Aortic smooth muscle cell (primary cell): Measurements from ENCODE around the gene RORC. TPM values are rescaled to one million over a fixed set of nuclear protein-coding genes. Genes with fewer than 3 reads are reported as not detected.

Experiments
- total RNA-seq: library from RNA; depleted of rRNA; stranded (reverse); fragments of >200 nt; gene quantifications from 2 replicates; pipeline ENCODE4 v1.2.3, GENCODE V29; 2014

Gene RORC
- total RNA-seq, result not detected in 2 replicates

DNA sequence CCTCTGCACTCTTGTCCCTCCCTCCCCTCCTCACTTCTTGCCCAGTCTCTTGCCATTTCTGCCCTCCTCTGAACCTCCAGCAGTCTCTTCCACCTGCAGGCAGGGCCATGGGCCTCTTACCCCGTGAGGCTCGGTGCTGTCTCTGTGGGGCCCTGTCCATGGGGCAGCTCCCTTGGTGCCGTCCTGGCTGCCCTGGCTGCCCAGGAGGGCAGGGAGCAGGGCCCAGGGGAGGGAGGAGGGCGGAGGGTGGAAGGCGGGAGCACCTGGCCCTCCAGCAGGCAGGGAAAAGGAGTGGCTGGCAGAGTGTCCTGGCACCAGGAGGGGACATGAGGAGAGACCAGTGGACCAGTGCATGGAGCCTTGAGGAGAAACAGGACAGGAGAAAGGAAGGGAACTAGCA lies at the start of gene RORC:
Gene RORC, minus strand, starts transcription at position 198 of the 400 bp plus-strand sequence. Its CDS starts 38 bp downstream, at position 160.

DNA sequence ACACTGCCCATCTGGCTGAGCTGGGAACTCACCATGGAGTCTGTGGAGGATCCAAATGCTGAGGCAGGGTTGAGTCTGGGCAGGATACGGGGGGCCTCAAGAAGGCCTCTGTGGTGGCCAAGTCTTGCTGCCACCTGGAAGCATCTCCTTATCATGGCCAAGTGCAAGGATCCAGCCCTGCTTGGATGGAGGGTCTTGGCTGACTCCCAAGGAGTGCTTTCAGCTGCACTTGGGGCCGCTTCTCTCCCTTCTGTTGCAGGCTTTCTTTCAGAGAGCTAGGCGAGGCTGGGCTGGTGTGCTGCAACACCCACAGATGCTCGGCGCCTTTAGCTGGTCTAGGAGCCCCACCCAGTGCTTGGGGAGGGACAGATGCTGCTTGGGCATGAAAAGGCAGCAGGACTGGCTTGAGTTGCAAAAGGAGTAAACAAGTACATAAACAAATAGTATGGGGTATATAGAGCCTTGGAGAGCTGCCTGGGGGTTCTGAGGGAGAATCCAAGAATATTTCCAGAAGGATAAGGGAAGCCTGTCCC lies 21.9 kb upstream of the RORC start, which contains the start of gene THEM5:
Gene THEM5, minus strand, starts transcription at position 302 of the 533 bp plus-strand sequence. Its CDS starts 147 bp downstream, at position 155.

DNA sequence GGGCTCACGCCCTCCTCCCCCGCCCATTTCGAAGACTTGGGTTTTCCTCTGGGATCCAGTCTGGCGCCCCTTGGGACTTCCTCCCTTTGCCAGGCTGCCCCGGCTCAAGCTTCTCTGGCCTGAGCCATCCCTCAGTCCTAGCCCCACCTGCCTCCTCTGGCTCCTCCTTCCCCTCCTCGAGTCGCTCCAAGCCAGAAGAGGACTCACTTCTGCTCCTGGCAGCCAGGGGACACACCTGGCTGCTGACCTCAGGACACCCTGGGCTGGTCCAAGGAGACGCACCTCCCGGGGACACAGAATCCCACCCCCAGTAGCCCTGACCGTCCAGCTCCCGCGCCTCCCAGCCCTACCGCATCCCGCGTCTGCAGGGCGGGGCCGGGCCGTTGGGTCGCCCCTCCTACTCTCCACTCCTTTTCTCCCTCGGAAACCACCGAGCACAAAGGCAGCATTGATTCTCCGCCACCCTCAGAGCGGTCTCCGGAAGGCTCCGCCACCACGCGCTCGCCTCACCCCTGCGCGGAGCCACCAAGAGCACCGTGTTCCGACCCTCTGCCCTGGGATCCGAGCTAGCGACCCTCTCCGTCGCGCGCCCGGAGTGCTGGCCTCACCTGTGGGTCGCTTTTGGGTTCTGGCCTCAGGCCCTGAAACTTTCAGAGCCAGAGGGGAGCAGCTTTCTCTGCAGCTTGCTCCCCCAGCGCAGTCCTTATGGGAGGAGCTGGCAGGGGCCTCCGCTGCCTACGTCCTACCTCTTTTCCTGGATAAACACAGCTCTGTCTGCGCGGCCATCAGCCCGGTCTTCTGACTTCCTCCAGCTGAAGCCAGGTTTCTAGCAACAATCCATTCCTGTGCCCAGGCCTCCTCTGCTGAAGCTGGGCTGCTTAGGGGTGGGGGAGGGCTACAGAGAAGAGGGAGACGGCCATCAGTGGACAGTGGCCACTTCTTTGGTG lies 8.1 kb upstream of the RORC start, which contains the start of gene C2CD4D:
Gene C2CD4D, minus strand, starts transcription at position 364 of the 947 bp plus-strand sequence. CDS start 831 bp downstream, outside the sequence.

DNA sequence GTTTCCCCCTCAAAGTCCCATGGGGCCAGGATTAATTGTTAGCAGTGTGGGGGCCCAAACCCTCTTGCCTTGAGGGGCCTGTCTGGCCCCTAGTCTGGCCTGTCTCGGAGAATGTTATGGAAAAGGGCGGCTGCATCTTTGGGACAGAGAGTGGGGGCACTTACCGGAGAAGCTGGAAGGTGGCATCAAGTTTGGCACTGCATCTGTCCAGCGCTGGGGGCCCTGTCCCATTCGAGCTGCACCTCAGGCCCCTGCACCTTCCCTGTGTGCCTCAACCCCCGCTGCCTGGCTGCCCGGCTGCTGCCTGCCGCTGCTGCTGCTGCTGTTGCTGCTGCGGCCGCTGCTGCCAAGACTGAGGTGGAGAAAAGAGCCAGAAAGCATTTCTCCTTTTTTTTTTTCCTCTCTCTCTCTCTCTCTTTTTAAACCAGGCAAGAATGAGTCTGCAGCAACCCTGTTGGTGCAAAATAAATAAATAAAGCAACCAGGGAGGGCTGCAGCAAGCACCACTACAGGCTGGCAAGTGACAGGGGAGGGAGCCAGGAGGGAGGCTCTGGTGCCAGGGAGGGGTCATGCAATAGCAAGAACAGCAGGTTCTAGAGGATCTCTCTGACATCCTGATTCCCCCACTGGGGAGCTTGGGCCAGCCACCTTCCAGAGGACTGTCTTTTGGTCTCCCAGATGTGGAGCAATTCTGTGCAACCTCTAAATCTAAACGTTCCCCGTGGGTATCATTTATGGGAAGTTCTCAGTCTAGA lies 26.4 kb downstream of the RORC start, which contains the start of gene LINGO4:
Gene LINGO4, minus strand, starts transcription at position 354 of the 755 bp plus-strand sequence. CDS start 2,715 bp downstream, outside the sequence.

DNA sequence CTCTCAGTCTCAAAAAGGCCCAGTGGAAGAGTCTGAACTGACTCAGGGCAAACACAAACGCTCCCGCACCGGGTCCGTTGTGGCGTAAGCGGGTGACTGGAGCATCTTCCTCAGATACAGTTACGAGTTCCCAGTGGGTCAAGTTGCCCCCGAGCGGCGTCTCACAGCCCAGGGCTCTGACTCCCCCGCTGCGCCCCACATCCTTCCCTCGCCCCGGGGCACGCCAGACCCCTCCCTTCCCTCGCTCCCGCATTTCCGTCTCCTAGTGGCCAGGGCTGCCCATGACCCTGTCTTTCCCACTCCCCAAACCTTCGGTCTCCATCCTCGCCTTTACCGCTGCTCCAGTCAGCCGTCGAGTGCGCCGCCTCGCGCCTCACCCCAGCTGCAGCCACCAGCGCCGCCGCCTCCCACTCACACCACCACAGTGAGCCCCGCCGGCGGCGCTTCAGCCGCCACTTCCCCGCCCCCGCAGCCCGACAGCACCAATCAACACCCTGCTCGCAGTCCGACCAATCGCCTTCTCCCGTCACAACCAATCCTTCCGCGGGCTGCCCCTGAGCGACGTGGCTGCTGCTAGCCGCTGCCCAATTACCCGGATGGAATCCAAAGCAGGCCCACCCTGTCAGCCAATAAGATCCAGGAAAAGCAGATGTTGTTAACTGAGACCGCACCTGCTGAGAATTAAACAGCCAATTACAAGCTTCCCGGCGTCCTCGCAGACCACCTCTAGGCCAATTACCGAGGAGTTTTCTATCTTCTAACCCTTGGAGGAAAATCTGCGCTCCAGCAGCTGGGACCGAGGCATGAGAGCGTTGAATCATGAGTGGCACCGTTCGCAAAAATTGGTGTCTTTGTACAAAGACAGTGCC lies 41.3 kb downstream of the RORC start, which contains the start of gene TDRKH:
Gene TDRKH, minus strand, starts transcription at position 430 of the 869 bp plus-strand sequence. CDS start 7,478 bp downstream, outside the sequence.

DNA sequence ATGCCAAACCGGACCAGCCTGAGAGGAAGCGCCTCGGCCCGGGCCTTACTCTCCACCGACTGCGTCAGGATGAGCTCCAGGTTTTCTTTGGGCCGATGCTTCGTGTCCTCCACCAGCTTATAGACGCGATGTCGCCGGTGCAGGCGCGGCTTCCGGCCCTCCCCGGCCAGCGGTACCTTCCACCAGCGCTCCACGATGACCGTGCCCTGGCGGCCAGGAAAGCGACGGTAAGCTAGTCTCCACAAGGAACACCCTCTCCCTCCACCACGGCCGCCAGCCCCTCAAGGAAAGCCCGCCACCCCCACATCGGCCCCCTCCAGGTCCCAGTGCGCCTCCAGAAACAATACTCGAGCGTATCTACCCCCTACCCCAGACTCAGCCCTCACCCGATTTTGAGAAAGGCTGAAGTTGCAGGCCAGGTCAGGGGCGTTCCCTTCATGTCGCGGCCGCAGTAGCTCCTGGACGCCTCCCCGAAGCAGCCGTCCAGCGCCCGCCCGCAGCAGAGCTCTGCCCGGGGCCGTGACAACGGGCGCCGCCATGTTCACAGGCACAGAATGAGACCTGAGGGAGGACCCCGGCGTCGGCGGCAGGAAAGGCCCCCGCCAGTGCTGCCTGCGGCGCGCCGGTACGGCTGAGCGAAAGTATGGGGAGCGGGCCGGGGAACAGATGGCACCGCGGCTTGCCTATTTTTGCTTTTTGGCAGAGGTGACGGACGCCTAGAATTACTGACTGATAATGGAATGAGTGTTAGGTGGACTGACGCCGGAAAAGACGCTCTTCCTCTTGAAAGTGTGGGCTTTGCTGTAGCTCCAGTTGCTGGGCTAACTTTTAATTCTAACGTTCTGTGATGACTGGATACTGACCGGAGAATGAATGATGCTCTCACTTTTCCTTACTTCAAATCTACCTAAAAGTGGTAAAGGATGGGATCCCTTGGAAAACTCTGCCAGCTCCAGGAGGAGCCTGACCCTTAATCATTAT lies 68.4 kb downstream of the RORC start, which contains the start of gene MRPL9:
Gene MRPL9, minus strand, starts transcription at position 556 of the 981 bp plus-strand sequence. Its CDS starts 17 bp downstream, at position 539.

Other genes with a start within 250 kb of the RORC start
- 22.5 and 23.3 TPM in 2 replicates for gene SNX27, start 219.8 kb downstream of the RORC start, total RNA-seq
- not detected in 2 replicates for gene CELF3, start 115.0 kb downstream of the RORC start, total RNA-seq
- 1.1 TPM in 1 of 2 replicates, not detected in the other for gene RIIAD1, start 110.3 kb downstream of the RORC start, total RNA-seq
- gene MRPL9, start 68.3 kb downstream of the RORC start, total RNA-seq, result 66.6 and 73.0 TPM in 2 replicates
- 2.3 and 2.4 TPM in 2 replicates for gene TDRKH, start 41.3 kb downstream of the RORC start, total RNA-seq
- not detected in 2 replicates for gene LINGO4, start 26.4 kb downstream of the RORC start, total RNA-seq
- not detected in 2 replicates for gene C2CD4D, start 8.0 kb upstream of the RORC start, total RNA-seq
- not detected in 2 replicates for gene THEM5, start 21.9 kb upstream of the RORC start, total RNA-seq
- gene THEM4, start 77.7 kb upstream of the RORC start, total RNA-seq, result 8.5 and 10.7 TPM in 2 replicates
- gene S100A10, start 162.1 kb upstream of the RORC start, total RNA-seq, result 117 and 153 TPM in 2 replicates
- gene S100A11, start 205.2 kb upstream of the RORC start, total RNA-seq, result 75.0 and 86.0 TPM in 2 replicates